KMS-11 (cell line): ENCODE results near the gene PDK4.

Experiments
- H2AFZ ChIP-seq: fragments of 200-600 bp; sonication (generic); 2 replicates; pipeline ENCODE4 v1.6.1; 2016; ENCODE audit warnings: antibody characterized with exemption, mixed run types, low read depth
- H3K27ac ChIP-seq: fragments of 200-600 bp; sonication (generic); 2 replicates; pipeline ENCODE4 v1.6.1; 2016; ENCODE audit warnings: mild to moderate bottlenecking, mixed run types
- H3K27me3 ChIP-seq: fragments of 200-600 bp; sonication (generic); 2 replicates; pipeline ENCODE4 v1.6.1; 2017; ENCODE audit warnings: mild to moderate bottlenecking, low read depth, mixed run types, moderate library complexity; ENCODE audit not compliant: insufficient read depth
- H3K36me3 ChIP-seq: fragments of 200-600 bp; sonication (generic); 2 replicates; pipeline ENCODE4 v1.6.1; 2017; ENCODE audit warnings: mild to moderate bottlenecking, mixed run types; ENCODE audit not compliant: insufficient read depth
- H3K4me1 ChIP-seq: fragments of 200-600 bp; sonication (generic); 2 replicates; pipeline ENCODE4 v1.6.1; 2016; ENCODE audit warnings: mild to moderate bottlenecking, low read depth, mixed run types; ENCODE audit not compliant: poor library complexity, severe bottlenecking
- H3K4me2 ChIP-seq: fragments of 200-600 bp; sonication (generic); 2 replicates; pipeline ENCODE4 v1.7.0; 2016; ENCODE audit warnings: mild to moderate bottlenecking, mixed run types
- H3K4me3 ChIP-seq: fragments of 200-600 bp; sonication (generic); IDR thresholded peaks from 2 replicates; pipeline ENCODE4 v1.6.1; 2017; ENCODE audit warnings: low read depth, low read length, mixed read lengths; ENCODE audit not compliant: insufficient read depth
- H3K79me2 ChIP-seq: fragments of 200-600 bp; sonication (generic); 2 replicates; pipeline ENCODE4 v1.6.1; 2016; ENCODE audit warnings: low read depth, mixed run types; ENCODE audit not compliant: insufficient read depth
- H3K9ac ChIP-seq: fragments of 200-600 bp; sonication (generic); 2 replicates; pipeline ENCODE4 v1.6.1; 2016; ENCODE audit warnings: mild to moderate bottlenecking, mixed run types
- H4K20me1 ChIP-seq: fragments of 200-600 bp; sonication (generic); 2 replicates; pipeline ENCODE4 v1.6.1; 2016; ENCODE audit warnings: mild to moderate bottlenecking, mixed run types; ENCODE audit not compliant: insufficient read depth
- CTCF ChIP-seq: fragments of 200-600 bp; sonication (generic); conservative IDR thresholded peaks from 2 replicates; pipeline ENCODE4 v1.6.1; 2017; ENCODE audit warnings: low read depth, mild to moderate bottlenecking, antibody characterized with exemption, low read length, moderate library complexity, mixed read lengths

PDK4 gene

GRCh38 chr7:95619921-95620320 is 23.6 kb upstream of the PDK4 start:
- Histone ChIP-seq H3K79me2 (no peaks in the 10 kb centered on the region), H2AFZ (no peak overlapping the region), H3K27me3 (no peaks in the 10 kb centered on the region), H3K4me2 (no peak overlapping the region), H3K27ac (no peak overlapping the region), H3K9ac (no peak overlapping the region), H3K36me3 (no peaks in the 10 kb centered on the region), H3K4me3 (no peak overlapping the region), H3K4me1 (no peaks in the 10 kb centered on the region), H4K20me1 (no peaks in the 10 kb centered on the region)
- TF ChIP-seq CTCF, result no peak

GRCh38 chr7:95619517-95619916 is 23.2 kb upstream of the PDK4 start:
- Histone ChIP-seq H3K27ac (no peak overlapping the region), H3K9ac (no peak overlapping the region), H3K4me2 (no peak overlapping the region), H2AFZ (no peak overlapping the region), H3K36me3 (no peaks in the 10 kb centered on the region), H4K20me1 (no peaks in the 10 kb centered on the region), H3K4me1 (no peaks in the 10 kb centered on the region), H3K4me3 (no peak overlapping the region), H3K27me3 (no peaks in the 10 kb centered on the region), H3K79me2 (no peaks in the 10 kb centered on the region)
- TF ChIP-seq CTCF, result no peak

- Histone ChIP-seq H4K20me1 (no peaks in the 10 kb centered on the region), H2AFZ (no peak overlapping the region), H3K9ac (no peak overlapping the region), H3K79me2 (no peaks in the 10 kb centered on the region), H3K4me1 (no peaks in the 10 kb centered on the region), H3K36me3 (no peaks in the 10 kb centered on the region), H3K27me3 (no peaks in the 10 kb centered on the region), H3K4me2 (no peak overlapping the region), H3K4me3 (no peak overlapping the region), H3K27ac (no peak overlapping the region)
- no peak for TF ChIP-seq CTCF
Measured at GRCh38 chr7:95614442-95614940, 18.2 kb upstream of the PDK4 start.

GRCh38 chr7:95611224-95611623 is 14.9 kb upstream of the PDK4 start:
- no peaks in the 10 kb centered on the region for H3K4me1 ChIP-seq
- no peak overlapping the region for H2AFZ ChIP-seq
- H3K79me2 ChIP-seq, result no peaks in the 10 kb centered on the region
- no peaks in the 10 kb centered on the region for H3K36me3 ChIP-seq
- H3K27me3 ChIP-seq, result no peaks in the 10 kb centered on the region
- TF ChIP-seq CTCF, result no peak
- H4K20me1 ChIP-seq, result no peaks in the 10 kb centered on the region
- no peak overlapping the region for H3K4me2 ChIP-seq
- no peak overlapping the region for H3K4me3 ChIP-seq
- H3K9ac ChIP-seq, result no peak overlapping the region
- no peak overlapping the region for H3K27ac ChIP-seq
